Astrocyte of the spinal cord (primary cell): ENCODE data around the gene DNLZ.

ENCODE experiments used
- DNase-seq: peaks from one replicate; pipeline ENCODE4 v3.0.0; 2011; ENCODE audit warnings: low read depth, low spot score
- H3K4me3 ChIP-seq: 2 replicates; pipeline ENCODE4 v1.5.1; 2011; ENCODE audit warnings: low read depth, mild to moderate bottlenecking, low read length, moderate library complexity
- in situ Hi-C: cut with HindIII; loops from 2 replicates; pipeline ENCODE4 v1.10.0; 2017; ENCODE audit warnings: low sequenced_read_pairs
- TF ChIP-seq, protein P1 (sequence below): IDR thresholded peaks from 2 replicates; pipeline ENCODE4 v1.5.1; 2012; ENCODE audit warnings: low read depth, mild to moderate bottlenecking, low read length, inconsistent platforms

The DNLZ gene

DNA sequence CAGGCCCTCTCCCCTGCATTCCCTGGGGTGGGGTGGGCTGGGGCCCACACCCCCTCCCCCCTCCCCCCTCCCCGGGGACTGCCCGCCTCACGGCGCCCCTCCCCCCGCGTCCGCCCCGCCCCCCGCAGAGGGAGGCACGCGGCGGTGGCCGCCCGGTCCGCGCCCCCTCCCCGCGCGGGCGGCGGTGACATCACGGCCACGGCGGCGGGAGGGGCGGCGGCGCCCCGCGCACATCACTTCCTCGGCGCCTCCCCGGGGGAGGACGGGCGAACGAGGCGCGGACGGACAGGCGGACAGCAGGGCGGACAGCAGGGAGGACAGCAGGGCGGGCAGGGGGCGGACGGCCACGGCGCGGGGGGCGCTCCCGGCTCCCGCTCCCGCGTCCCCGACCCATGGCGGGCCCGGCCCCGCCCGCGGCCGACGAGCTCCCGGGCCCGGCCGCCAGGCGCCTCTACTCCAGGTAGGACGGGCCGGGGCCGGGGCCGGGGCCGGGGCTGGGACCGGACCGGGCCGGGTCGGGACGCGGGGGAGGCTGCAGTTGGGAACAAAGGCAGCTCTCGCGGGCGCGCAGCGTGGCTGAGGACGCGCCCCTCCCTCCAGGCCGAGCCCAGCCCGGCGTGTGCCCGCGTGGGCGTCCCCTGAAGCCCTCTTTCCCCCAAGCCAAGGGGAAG is 36.1 kb downstream of the DNLZ start, which contains the start of gene GPSM1:
Gene GPSM1 (plus strand): TSS at position 236 of the 671 bp plus-strand sequence. CDS start 157 bp downstream, at position 393.
- DNase-seq = peak; percentile 55
- peak within 1 kb of the TSS; percentile 74 for H3K4me3 ChIP-seq
- TF ChIP-seq, protein P1, sequence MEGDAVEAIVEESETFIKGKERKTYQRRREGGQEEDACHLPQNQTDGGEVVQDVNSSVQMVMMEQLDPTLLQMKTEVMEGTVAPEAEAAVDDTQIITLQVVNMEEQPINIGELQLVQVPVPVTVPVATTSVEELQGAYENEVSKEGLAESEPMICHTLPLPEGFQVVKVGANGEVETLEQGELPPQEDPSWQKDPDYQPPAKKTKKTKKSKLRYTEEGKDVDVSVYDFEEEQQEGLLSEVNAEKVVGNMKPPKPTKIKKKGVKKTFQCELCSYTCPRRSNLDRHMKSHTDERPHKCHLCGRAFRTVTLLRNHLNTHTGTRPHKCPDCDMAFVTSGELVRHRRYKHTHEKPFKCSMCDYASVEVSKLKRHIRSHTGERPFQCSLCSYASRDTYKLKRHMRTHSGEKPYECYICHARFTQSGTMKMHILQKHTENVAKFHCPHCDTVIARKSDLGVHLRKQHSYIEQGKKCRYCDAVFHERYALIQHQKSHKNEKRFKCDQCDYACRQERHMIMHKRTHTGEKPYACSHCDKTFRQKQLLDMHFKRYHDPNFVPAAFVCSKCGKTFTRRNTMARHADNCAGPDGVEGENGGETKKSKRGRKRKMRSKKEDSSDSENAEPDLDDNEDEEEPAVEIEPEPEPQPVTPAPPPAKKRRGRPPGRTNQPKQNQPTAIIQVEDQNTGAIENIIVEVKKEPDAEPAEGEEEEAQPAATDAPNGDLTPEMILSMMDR = no peak
- in situ Hi-C loops = no loop called here

DNA sequence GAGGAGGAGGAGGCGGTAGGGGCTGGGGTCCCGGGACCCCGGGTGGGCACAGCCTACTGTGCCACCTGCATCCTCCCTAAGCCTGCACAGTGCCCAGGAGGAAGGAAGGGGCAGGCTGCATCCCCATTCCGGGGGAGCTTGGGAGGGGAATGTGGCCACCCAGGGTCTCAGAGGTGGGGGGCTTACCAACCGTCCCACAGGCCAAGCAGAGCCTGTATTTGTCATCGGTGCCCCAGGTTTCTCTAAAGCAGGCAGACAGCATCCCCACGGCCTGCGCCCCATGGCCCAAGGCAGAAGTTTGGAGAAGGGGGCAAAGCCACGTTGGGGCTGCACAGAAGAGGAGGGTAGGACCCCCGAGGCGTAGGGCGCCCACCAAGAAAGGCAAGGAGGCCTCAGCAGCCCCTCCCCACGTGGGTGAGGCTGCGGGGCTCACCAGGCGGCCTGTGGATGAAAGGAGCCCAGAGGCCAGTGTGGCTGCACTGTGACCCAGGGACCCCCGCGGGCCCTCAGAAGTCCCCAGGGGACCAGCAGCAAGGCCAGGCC is 36.7 kb downstream of the DNLZ start:
- TF ChIP-seq, protein P1 = no peak
- H3K4me3 ChIP-seq = peak overlapping the region; percentile 17
- in situ Hi-C loops = no loop called here
- peak; percentile 48 for DNase-seq

DNA sequence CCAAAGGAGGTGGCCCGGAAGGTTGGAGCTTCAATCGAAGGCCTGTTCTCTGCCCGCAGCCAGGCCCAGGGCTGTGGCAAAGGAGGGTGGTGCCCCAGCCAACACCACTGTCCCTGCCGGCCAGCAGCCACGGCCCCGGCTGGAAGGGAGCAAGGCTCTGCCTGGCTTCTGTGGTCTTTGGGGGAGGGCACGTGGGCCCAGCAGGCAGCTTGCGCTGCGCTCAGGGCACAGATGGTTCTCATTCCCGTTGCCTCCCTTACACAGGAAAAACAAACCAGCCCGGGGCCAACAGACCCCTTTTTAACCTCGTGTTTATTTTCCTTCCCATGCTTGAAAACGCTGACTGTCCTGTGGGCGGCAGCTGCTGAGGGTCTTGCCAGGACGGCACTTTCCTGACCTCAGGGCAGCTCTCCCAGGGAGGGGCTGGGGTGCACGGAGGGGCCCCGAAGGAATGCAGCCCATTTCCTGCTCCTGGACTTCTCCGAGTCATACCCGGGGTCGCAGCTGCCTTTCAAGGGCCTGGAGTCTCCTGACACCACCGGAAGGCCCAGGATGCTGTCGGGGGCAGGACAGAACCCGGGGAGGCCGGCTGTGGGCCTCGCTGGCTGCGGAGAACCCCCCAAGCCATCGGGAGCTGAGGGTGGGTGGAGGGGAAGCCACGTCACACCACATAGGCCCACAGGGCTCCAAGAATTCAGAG is 37.3 kb downstream of the DNLZ start:
- in situ Hi-C loops = no loop called here
- TF ChIP-seq, protein P1 = no peak
- DNase-seq = peak; percentile 88
- no peak overlapping the region for H3K4me3 ChIP-seq

DNA sequence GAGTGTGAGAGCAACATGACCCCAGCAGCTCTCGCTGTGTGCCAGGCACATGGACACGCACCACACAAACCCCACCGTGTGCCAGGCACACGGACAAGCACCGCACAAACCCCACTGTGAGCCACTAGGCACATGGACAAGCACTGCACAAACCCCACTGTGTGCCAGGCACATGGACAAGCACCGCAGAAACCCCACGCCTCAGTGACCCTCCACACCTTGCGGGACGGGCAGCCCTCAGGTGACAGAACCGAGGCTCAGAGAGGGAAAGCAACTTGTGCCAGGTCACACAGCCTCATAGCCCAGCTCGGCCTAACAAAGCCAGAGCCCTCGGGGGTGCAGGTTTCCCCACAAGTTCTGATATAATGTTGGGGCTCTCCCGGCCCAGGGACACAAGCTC is 38.2 kb downstream of the DNLZ start:
- DNase-seq = no peak
- in situ Hi-C loops = no loop called here
- TF ChIP-seq, protein P1 = no peak
- no peak overlapping the region for H3K4me3 ChIP-seq

DNA sequence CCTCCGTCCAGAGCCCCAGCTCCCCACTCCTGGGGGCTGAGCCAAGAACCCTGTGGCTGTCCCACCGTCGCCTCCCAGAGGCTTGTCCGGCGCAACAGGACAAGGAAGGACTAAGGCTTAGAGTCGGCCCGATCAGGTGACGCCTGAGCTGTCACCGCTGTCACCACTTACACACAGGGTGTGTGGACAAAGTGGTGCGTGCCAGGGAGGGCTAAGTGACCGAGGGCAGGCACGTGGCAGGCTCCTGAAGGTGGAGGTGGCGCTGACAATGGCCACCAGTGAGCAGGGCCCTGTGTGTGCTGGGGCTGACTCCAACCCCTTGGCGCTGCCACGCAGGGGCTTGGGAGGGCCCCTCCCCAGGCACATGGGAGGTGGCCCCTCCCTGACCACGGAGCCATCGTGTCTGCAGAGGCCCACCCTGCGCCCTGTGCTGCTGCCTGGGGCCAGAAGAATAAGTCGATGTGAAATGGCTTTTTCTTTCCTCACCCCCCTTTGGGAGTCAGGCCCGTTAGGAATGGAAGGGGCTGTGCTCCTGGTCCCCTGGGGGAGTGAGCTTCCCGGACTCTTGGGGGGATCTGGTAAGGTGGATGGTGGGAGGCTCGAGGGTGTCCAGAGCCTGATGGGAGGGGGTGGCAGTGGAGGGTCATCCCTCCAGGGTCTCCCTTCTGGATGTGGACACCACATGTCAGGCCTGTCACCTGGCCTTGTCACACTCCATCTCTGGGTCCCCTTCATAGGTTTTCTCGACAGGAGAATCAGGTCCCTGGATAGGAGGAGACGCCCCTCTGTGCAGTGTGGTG is 38.8 kb downstream of the DNLZ start:
- H3K4me3 ChIP-seq = no peak overlapping the region
- TF ChIP-seq, protein P1 = no peak
- in situ Hi-C loops = no loop called here
- no peak for DNase-seq

DNA sequence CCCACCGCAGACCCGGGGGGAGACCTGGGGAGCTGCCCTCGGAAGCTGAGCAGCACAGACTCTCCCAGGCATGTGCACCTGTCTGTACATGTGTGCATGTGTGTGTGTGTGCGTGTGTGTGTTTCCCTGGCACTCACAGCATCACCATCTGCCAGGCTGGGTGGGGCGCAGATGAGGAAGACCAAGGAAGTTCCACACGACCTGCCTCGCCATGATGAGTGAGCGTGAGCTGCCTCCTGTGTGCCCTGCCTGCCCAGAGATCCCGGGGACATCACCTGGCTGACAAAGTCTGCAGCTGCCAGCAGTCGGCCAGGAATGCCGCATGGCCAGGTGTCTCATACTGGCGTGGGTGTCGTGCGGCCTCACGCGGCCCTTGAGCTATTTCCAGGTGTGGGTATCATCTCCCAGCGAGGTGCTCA is 40.2 kb downstream of the DNLZ start:
- no peak overlapping the region for H3K4me3 ChIP-seq
- no peak for DNase-seq
- in situ Hi-C loops = no loop called here
- TF ChIP-seq, protein P1 = no peak
